Measurements from ENCODE around the gene RPLP2. TPM values are rescaled to one million over a fixed set of nuclear protein-coding genes. Genes with fewer than 3 reads are reported as not detected.

The RPLP2 gene
- total RNA-seq, 1 donor, result 220 TPM

- no peak for DNase-seq (ENCODE audit: low read depth)
- no peak overlapping the region for H3K4me3 ChIP-seq (ENCODE audit: low read depth, low read length)
- TF ChIP-seq, protein P1, sequence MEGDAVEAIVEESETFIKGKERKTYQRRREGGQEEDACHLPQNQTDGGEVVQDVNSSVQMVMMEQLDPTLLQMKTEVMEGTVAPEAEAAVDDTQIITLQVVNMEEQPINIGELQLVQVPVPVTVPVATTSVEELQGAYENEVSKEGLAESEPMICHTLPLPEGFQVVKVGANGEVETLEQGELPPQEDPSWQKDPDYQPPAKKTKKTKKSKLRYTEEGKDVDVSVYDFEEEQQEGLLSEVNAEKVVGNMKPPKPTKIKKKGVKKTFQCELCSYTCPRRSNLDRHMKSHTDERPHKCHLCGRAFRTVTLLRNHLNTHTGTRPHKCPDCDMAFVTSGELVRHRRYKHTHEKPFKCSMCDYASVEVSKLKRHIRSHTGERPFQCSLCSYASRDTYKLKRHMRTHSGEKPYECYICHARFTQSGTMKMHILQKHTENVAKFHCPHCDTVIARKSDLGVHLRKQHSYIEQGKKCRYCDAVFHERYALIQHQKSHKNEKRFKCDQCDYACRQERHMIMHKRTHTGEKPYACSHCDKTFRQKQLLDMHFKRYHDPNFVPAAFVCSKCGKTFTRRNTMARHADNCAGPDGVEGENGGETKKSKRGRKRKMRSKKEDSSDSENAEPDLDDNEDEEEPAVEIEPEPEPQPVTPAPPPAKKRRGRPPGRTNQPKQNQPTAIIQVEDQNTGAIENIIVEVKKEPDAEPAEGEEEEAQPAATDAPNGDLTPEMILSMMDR (IDR thresholded peaks at IDR 0.05; ENCODE audit: insufficient read depth, low read depth, low read length), result no peak
Measured at GRCh38 chr11:793556-793955, 16.2 kb upstream of the RPLP2 start.

- TF ChIP-seq, protein P1 (IDR thresholded peaks at IDR 0.05; ENCODE audit: insufficient read depth, low read depth, low read length), result no peak
- H3K4me3 ChIP-seq (ENCODE audit: low read depth, low read length), result no peak overlapping the region
- no peak for DNase-seq (ENCODE audit: low read depth)
Measured at GRCh38 chr11:794013-794765, 15.6 kb upstream of the RPLP2 start.

DNA sequence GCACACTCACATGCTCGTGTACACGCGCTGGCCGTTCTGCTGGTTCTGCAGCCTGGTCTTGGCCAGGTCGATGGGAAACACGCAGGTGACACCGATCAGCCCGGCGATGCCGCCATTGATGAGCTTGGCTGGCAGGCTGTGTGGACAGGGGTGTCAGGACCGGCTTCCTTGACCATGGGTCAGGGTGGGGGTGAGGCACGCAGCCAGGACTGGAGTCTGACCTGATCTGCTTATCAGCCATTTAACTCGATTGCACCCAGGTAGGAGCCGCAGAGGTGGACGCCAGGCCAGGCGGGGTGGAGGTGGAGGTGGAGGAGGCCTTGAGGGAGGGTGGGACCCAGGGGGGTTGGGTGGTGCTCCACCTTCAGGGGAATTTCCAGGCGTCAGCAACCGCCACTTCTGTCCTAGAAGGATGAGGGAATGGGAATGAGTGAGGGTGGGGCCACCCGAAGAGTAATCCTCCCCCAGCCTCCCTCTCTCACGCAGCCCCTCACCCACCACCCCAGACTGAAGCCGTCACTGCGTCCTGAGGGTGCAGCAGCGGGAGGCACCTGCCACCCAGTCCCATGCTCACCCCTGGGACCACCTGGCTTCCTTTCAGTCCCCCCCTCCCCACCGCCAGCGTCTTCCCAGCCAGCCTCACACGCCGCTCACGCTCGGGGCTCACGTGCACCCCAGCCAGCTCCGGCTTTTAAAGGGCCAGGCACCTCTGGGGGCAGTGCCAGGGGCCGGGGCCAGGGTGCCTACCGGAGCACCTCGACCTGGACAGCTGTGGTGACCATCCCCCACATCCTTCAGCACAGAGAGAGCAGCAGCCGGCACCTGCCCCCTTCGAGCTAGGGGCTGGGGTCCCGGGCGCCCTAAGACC, 14.8 kb upstream of the RPLP2 start:
- no peak for DNase-seq (ENCODE audit: low read depth)
- TF ChIP-seq, protein P1 (IDR thresholded peaks at IDR 0.05; ENCODE audit: insufficient read depth, low read depth, low read length), result no peak
- H3K4me3 ChIP-seq (ENCODE audit: low read depth, low read length), result peak overlapping the region; percentile 74

DNA sequence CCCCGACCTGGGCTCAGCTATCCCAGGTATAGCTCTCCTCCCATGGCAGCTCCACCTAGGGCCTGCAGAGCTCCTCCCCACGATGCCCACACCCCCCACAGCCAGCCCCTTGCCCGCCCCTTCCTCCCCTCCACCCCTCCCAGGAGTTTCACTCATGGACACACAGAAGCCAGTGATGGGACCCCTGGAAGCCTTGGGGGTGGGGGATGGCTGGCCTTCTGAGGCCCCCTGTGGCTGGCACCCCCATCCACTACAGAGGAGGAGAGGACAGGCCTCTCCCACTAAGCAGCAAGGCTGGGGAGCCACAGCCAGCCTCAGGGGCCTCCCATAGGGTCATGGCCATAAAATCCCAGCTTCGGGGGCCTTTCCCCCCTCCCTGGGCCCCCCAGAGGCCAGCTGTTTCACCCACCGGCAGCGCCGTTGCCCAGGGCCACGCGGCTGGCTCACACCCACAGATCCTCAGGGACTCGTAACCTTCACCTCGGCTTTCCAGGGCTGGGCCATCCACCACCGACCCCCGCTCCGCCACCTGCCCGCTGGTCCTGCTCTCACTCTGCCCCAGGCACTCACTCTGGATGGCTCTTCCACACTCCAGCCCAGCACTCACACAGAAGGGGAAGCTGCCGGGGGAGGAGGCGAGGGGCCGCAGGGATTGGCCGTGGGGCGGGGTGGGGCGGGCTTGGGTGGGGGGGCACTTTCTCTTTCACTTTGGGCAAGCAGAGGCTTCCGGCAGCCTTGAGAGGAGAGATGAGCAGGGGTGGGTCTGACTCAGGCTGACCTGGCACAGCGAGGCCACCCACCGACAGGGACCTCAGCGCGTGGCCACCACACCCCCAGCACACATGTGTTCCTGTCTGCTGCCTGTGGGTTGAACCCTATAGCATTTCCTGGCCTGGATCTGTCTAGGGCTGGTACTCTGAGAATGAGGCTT, 13.9 kb upstream of the RPLP2 start:
- peak overlapping the region; percentile 74 for H3K4me3 ChIP-seq (ENCODE audit: low read depth, low read length)
- TF ChIP-seq, protein P1 (IDR thresholded peaks at IDR 0.05; ENCODE audit: insufficient read depth, low read depth, low read length), result no peak

DNA sequence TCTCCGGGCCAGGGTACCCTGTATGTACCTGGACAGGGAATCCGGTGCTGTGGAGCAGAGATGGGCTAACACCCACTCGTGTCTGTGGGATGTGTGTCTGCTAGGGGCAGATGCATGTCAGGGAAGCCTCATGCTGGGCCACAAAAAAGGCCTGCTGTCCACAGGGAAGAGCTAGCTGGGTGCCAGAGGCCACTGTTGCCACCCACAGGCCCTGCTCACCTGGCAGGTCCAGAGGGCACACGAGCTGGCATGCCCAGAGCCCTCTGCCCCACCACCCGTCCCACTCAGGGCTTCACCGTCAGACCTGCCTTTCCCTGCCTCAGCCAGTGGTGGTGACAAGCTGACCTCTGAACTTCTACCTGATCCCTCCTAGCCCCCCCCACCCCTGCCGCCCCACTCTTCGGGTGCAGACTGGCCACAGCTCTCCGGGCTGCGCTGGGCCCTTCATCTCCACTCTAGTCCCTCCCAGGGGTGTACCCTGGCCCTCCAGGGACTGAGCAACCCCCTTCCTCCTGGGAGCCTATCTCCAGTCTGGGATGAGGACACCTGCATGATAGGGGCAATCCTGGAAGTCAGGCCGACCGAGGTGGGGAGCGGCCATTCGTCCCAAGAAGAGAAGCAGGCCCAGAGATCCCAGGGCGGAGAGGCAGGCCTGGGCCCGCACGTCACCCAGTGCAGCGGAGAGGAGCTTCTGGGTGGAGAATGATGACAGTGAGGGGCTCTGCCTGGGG, 13.0 kb upstream of the RPLP2 start:
- TF ChIP-seq, protein P1 (IDR thresholded peaks at IDR 0.05; ENCODE audit: insufficient read depth, low read depth, low read length), result no peak
- no peak for DNase-seq (ENCODE audit: low read depth)
- H3K4me3 ChIP-seq (ENCODE audit: low read depth, low read length), result peak overlapping the region; percentile 74

More for the DNA sequence above, 13.9 kb upstream of the RPLP2 start:
- DNase-seq (ENCODE audit: low read depth), result peak; percentile 89

Measured in fibroblast of villous mesenchyme (primary cell).